ENCODE measurements around the gene HTR1B.

HTR1B gene

DNA sequence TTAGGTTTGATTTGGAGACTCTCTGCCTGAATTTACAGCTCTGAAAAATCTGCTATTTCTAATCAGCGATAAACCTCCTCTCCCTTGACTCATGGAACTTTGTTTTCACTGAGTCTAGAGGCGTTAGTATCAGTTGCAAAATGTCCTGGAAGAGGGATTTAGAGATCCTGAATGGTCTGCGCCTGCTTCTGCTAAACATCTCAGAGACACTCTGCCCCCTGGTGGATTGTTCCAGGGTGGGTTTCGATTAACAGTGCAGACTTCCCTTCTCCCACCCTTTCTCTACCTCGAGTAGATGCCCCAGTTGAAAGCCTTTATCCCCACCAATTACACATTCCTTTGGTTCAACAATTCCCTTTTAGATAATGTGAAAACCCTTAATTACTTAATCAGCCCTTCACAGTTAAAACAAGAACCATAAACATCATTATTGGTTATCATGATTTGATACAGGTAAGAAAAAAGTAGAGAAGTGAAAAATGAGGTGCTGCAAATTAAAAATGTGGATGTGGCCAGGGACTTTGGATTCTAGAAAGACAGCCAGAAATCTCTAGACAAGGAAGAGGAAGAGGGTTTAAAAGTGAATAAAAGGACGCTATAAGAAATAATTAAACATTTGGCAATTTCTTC is 5.5 kb downstream of the HTR1B start:
- DNase-seq (ENCODE audit: low spot score) = peak; percentile 55
- ChIA-PET POLR2A (ENCODE audit: low non-redundant PET) (no interaction called here), CTCF (interaction anchor here (0.6 kb wide), 1 partner anchor 1946 kb away, joined by 4 read pairs; no protein-coding TSS in a partner anchor)
- H3K27ac ChIP-seq = no peak overlapping the region
- TF ChIP-seq CTCF (conservative IDR thresholded peaks at IDR 0.05; ENCODE audit: low read depth) = peak; percentile 73

DNA sequence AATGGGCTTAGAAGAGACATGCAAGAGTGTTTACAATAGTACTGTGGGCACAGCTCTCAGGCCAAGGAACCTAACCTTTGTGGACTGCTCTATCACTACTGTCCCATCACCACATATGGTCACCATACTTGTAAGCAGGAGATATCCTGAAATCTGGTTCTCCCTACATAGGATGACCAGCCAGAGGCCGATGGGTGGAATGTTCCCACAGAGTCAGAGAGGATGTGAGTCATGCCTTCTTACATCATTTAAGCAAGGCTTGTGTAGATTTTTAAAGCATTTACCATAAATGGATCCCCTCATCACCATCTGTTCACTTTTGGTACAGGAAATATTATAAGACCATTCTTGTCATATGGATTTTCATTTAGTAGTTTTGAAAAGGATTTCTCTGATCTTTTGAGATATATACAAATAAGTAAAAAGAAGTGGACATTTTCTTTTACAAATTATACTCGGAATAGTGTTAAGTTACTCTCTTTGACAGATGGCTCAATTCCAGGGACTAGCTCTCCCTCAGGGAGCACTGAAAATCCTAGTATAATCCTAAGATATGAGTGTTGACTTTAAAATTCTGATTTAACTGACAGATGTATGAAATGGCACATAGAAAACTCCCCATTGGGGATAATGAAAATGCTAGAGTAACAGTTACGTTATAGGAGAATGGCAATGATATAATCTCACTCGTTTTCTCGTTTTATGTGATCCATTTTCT is 6.6 kb downstream of the HTR1B start:
- ChIA-PET CTCF (interaction anchor here (0.7 kb wide), 1 partner anchor 442 kb away, joined by 5 read pairs; no protein-coding TSS in a partner anchor), POLR2A (ENCODE audit: low non-redundant PET) (no interaction called here)
- no peak overlapping the region for H3K27ac ChIP-seq
- peak; percentile 85 for DNase-seq (ENCODE audit: low spot score)
- no peak for TF ChIP-seq CTCF (conservative IDR thresholded peaks at IDR 0.05; ENCODE audit: low read depth)

DNA sequence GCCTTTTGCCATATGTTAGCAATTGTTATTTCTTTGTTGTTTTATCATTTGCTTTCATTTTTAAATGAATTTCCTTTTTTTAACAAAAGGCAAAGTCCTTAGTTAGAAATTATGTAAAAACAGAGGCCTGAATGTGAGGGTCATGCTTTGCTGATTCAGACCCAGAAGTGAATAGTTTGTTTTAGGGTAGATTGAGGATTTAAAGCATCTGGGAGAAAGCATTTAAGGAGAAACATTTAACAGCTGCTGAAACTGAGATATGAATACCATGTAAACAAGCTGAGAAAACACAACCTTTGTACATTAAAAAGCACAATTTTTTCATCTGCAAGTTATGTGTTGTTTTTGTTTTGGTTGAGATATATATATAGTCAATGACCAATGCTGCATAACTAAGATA is 8.0 kb downstream of the HTR1B start:
- no peak overlapping the region for H3K27ac ChIP-seq

DNA sequence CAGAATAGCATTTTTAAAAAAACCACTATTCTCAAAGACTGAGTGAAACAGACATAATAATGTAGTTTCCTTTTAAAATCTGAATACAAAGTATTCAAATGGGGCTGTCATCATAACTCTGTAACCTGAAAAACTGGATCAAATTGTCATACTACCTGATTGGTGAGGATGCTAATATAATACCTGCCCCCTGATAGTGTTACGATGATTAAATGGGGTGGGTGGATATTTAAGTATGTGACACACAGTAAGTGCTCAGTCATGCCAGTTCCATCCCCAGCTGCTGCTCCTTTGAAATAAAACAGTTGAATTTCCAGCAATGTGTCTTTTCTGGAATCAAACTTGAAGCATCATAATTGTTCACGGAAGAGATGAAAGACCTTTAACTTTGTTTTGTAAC is 8.9 kb downstream of the HTR1B start:
- ChIA-PET POLR2A (ENCODE audit: low non-redundant PET) (no interaction called here), CTCF (no interaction called here)
- peak; percentile 51 for DNase-seq (ENCODE audit: low spot score)
- TF ChIP-seq CTCF (conservative IDR thresholded peaks at IDR 0.05; ENCODE audit: low read depth) = no peak
- no peak overlapping the region for H3K27ac ChIP-seq

More for the DNA sequence above, 8.0 kb downstream of the HTR1B start:
- TF ChIP-seq CTCF (conservative IDR thresholded peaks at IDR 0.05; ENCODE audit: low read depth) = no peak
- ChIA-PET POLR2A (ENCODE audit: low non-redundant PET) (no interaction called here), CTCF (no interaction called here)
- no peak for DNase-seq (ENCODE audit: low spot score)

GRCh38 chr6:77451466-77451865 is 11.8 kb downstream of the HTR1B start:
- CTCF ChIA-PET = no interaction called here
- POLR2A ChIA-PET (ENCODE audit: low non-redundant PET) = no interaction called here
- no peak for TF ChIP-seq CTCF (conservative IDR thresholded peaks at IDR 0.05; ENCODE audit: low read depth)
- no peak for DNase-seq (ENCODE audit: low spot score)
- H3K27ac ChIP-seq = no peak overlapping the region

DNA sequence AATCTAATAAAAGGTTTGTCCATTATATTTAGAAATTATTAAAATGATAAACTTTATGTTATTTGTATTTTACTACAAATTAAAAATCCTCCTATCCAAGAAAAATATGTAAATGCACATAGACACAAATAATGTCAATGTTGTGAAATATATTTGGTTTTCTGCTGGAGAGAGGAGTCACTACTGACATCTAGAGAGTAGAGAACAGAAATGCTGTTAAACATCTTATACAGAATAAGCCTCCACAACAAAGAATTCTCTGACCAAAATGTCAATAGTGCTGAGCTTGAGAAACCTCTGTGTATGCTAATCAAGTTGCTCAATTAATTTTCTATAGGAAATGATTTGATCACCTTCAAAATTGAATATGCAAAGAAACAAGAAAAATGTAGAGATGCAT is 12.4 kb downstream of the HTR1B start:
- no peak overlapping the region for H3K27ac ChIP-seq
- no peak for DNase-seq (ENCODE audit: low spot score)
- CTCF ChIA-PET = no interaction called here
- POLR2A ChIA-PET (ENCODE audit: low non-redundant PET) = no interaction called here
- TF ChIP-seq CTCF (conservative IDR thresholded peaks at IDR 0.05; ENCODE audit: low read depth) = peak; percentile 34
